Measurements from ENCODE around the gene NBPF26. TPM values are rescaled to one million over a fixed set of nuclear protein-coding genes. Genes with fewer than 3 reads are reported as not detected.

NBPF26 gene
- total and polyA plus RNA-seq, 9 of the 15 experiments (the other 6 are each of a cell fraction or from before 2014, with no cell fraction given): 0.13 to 6.6 (median 5.2) TPM

DNA sequence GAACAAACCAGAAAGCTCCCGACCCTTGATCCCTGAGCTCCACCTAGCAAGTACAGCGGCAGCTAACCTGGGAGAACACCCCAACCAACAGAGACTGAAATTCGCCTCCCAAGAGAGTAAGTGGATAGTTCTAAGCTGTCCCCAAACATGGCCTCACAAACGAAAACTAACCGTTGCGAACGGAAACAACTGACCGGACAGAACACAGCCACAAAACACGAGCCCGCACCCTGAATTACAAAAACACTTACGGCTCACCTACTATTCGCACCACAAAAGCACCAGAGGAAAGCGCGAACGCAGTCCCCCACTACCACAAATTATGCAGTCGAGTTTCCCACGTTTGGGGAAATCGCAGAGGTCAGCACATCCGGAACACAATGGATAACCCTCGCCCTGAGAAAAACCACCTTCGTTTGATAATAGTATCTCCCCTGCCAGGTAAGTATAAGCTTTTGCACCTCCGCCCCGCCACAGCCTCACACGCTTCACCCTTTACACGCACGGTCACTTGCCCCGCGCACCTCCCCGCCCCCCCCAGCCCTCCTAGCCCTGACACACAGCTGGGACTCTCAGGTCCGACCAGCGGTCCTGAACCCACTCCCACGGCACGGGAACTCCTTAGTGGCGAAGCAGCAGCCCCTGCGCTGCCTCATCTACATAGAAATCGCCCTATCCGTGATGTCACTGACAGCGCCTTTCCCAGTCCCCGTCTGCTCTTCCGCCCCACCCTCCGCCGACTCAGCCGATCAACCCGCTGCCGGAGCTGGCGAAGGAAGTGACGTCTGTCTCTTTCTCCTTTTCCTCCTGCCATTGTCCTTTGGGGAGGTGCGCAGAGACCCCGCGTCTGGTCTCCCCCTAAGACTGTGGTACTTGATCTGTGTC lies 127.0 kb downstream of the NBPF26 start (continued):
- TF ChIP-seq, protein P1, sequence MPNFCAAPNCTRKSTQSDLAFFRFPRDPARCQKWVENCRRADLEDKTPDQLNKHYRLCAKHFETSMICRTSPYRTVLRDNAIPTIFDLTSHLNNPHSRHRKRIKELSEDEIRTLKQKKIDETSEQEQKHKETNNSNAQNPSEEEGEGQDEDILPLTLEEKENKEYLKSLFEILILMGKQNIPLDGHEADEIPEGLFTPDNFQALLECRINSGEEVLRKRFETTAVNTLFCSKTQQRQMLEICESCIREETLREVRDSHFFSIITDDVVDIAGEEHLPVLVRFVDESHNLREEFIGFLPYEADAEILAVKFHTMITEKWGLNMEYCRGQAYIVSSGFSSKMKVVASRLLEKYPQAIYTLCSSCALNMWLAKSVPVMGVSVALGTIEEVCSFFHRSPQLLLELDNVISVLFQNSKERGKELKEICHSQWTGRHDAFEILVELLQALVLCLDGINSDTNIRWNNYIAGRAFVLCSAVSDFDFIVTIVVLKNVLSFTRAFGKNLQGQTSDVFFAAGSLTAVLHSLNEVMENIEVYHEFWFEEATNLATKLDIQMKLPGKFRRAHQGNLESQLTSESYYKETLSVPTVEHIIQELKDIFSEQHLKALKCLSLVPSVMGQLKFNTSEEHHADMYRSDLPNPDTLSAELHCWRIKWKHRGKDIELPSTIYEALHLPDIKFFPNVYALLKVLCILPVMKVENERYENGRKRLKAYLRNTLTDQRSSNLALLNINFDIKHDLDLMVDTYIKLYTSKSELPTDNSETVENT (CRISPR knock-in tag; IDR thresholded peaks at IDR 0.05): peak; percentile 99
- TF ChIP-seq ZKSCAN8 (CRISPR knock-in tag; IDR thresholded peaks at IDR 0.05): peak; percentile 64; the same call in 1 of the 2 replicates
- peak; percentile 26 for TF ChIP-seq E2F8 (IDR thresholded peaks at IDR 0.05; ENCODE audit: low read depth, partially characterized antibody)
- peak; percentile 100 for TF ChIP-seq HOXB6 (CRISPR knock-in tag; IDR thresholded peaks at IDR 0.05; ENCODE audit: borderline replicate concordance)
- peak; percentile 84 for TF ChIP-seq ZNF431 (CRISPR knock-in tag; IDR thresholded peaks at IDR 0.05)
- TF ChIP-seq HMG20A (CRISPR knock-in tag; conservative IDR thresholded peaks at IDR 0.05): peak; percentile 97
- TF ChIP-seq SP1 (CRISPR knock-in tag; IDR thresholded peaks at IDR 0.05): peak; percentile 85
- TF ChIP-seq ZHX1 (conservative IDR thresholded peaks at IDR 0.05; ENCODE audit: low read length): peak; percentile 87; the same call in 1 of the 2 replicates
- TF ChIP-seq, protein P2, sequence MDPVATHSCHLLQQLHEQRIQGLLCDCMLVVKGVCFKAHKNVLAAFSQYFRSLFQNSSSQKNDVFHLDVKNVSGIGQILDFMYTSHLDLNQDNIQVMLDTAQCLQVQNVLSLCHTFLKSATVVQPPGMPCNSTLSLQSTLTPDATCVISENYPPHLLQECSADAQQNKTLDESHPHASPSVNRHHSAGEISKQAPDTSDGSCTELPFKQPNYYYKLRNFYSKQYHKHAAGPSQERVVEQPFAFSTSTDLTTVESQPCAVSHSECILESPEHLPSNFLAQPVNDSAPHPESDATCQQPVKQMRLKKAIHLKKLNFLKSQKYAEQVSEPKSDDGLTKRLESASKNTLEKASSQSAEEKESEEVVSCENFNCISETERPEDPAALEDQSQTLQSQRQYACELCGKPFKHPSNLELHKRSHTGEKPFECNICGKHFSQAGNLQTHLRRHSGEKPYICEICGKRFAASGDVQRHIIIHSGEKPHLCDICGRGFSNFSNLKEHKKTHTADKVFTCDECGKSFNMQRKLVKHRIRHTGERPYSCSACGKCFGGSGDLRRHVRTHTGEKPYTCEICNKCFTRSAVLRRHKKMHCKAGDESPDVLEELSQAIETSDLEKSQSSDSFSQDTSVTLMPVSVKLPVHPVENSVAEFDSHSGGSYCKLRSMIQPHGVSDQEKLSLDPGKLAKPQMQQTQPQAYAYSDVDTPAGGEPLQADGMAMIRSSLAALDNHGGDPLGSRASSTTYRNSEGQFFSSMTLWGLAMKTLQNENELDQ (CRISPR knock-in tag; IDR thresholded peaks at IDR 0.05; ENCODE audit: borderline replicate concordance): 0 out of 2 replicates have a peak, but pooled peaks have one; percentile 85
- peak; percentile 100 for TF ChIP-seq ZNF655 (CRISPR knock-in tag; IDR thresholded peaks at IDR 0.05)
- TF ChIP-seq, protein P3, sequence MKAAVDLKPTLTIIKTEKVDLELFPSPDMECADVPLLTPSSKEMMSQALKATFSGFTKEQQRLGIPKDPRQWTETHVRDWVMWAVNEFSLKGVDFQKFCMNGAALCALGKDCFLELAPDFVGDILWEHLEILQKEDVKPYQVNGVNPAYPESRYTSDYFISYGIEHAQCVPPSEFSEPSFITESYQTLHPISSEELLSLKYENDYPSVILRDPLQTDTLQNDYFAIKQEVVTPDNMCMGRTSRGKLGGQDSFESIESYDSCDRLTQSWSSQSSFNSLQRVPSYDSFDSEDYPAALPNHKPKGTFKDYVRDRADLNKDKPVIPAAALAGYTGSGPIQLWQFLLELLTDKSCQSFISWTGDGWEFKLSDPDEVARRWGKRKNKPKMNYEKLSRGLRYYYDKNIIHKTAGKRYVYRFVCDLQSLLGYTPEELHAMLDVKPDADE (conservative IDR thresholded peaks at IDR 0.05; ENCODE audit: control insufficient read depth, low read depth, low read length): peak; percentile 95
- peak; percentile 74 for TF ChIP-seq MEF2A (IDR thresholded peaks at IDR 0.05; ENCODE audit: control insufficient read depth, low read depth, low read length)
